ENCODE measurements around the gene DTNA.

DNA sequence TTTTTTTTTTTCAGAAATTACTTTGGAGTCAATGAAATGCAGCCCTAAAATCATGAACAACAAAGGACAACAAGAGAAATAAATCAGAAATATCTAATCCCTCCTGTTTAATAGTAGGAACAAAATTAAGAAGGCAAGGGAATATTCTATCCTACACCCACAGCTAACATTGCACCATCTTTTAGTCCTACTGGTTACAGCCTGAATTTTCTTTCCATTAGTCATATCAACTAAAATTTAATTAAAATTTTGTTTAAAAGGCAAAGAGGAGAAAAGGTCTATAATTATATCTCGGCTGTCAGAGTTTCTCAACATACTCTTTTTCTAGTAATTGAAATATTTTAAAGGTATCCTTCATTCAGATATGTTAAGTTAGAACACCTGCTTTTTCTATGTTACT lies 61.9 kb downstream of the DTNA start:
- TF ChIP-seq, protein P1, sequence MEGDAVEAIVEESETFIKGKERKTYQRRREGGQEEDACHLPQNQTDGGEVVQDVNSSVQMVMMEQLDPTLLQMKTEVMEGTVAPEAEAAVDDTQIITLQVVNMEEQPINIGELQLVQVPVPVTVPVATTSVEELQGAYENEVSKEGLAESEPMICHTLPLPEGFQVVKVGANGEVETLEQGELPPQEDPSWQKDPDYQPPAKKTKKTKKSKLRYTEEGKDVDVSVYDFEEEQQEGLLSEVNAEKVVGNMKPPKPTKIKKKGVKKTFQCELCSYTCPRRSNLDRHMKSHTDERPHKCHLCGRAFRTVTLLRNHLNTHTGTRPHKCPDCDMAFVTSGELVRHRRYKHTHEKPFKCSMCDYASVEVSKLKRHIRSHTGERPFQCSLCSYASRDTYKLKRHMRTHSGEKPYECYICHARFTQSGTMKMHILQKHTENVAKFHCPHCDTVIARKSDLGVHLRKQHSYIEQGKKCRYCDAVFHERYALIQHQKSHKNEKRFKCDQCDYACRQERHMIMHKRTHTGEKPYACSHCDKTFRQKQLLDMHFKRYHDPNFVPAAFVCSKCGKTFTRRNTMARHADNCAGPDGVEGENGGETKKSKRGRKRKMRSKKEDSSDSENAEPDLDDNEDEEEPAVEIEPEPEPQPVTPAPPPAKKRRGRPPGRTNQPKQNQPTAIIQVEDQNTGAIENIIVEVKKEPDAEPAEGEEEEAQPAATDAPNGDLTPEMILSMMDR (IDR thresholded peaks at IDR 0.05; ENCODE audit: low read length) = no peak
- TF ChIP-seq EZH2 (IDR thresholded peaks at IDR 0.05; ENCODE audit: borderline replicate concordance, low read length) = no peak

Measured in OCI-LY1 (cell line).